GM19372 (cell line): ENCODE data around the gene ATP1B3.
"Not testable (repeated sequence)": the region's sequence is repeated elsewhere in the genome, so short reads cannot be mapped to it uniquely, and the experiment has no call there.

Experiments used
- ATAC-seq: cut with Tn5 transposase; IDR thresholded peaks from one replicate; pipeline ENCODE4 v1.9.1; 2021; ENCODE audit warnings: mild to moderate bottlenecking, low read depth, moderate library complexity; ENCODE audit not compliant: unreplicated experiment

The ATP1B3 gene

GRCh38 chr3:141876381-141876890 lies at the start of gene ATP1B3:
Gene ATP1B3 (plus strand): TSS chr3:141876643. CDS start chr3:141876802, 159 bp downstream.
- peak; percentile 73 for ATAC-seq

GRCh38 chr3:141828487-141828886 lies 48.0 kb upstream of the ATP1B3 start:
- ATAC-seq: no peak

- ATAC-seq: no peak
These were observed 47.6 kb upstream of the ATP1B3 start for GRCh38 chr3:141828890-141829289.

GRCh38 chr3:141830508-141830907 lies 45.9 kb upstream of the ATP1B3 start:
- ATAC-seq: no peak

- ATAC-seq: no peak
These were observed 42.2 kb upstream of the ATP1B3 start for GRCh38 chr3:141834292-141834691.

- no peak for ATAC-seq
These were observed 40.8 kb upstream of the ATP1B3 start for GRCh38 chr3:141835557-141836229.

- ATAC-seq: no peak
These were observed 37.1 kb upstream of the ATP1B3 start for GRCh38 chr3:141839389-141839788.

GRCh38 chr3:141840737-141841544 lies 35.5 kb upstream of the ATP1B3 start:
- no peak for ATAC-seq

GRCh38 chr3:141844108-141844507 lies 32.3 kb upstream of the ATP1B3 start:
- ATAC-seq: no peak

- ATAC-seq: no peak
These were observed 31.6 kb upstream of the ATP1B3 start for GRCh38 chr3:141844812-141845211.

- ATAC-seq: no peak
These were observed 30.9 kb upstream of the ATP1B3 start for GRCh38 chr3:141845407-141846049.

GRCh38 chr3:141846050-141846433 lies 30.4 kb upstream of the ATP1B3 start:
- ATAC-seq: no peak

GRCh38 chr3:141848159-141848748 lies 28.2 kb upstream of the ATP1B3 start:
- ATAC-seq: not testable (repeated sequence)

- no peak for ATAC-seq
These were observed 27.2 kb upstream of the ATP1B3 start for GRCh38 chr3:141849056-141849815.

GRCh38 chr3:141851411-141851810 lies 25.0 kb upstream of the ATP1B3 start:
- ATAC-seq: no peak

GRCh38 chr3:141853081-141853601 lies 23.3 kb upstream of the ATP1B3 start:
- no peak for ATAC-seq

- ATAC-seq: no peak
These were observed 22.7 kb upstream of the ATP1B3 start for GRCh38 chr3:141853629-141854168.

GRCh38 chr3:141854599-141854998 lies 21.8 kb upstream of the ATP1B3 start:
- ATAC-seq: no peak

GRCh38 chr3:141858312-141858711 lies 18.1 kb upstream of the ATP1B3 start:
- ATAC-seq: no peak

- no peak for ATAC-seq
These were observed 16.8 kb upstream of the ATP1B3 start for GRCh38 chr3:141859651-141860050.
